ENCODE measurements around the gene RRP12.

Gene RRP12

GRCh38 chr10:97367126-97367649, 34.0 kb downstream of the RRP12 start:
- Histone ChIP-seq H3K4me3 (replicated peaks; ENCODE audit: insufficient read depth, low read length) (no peak overlapping the region), H3K27ac (replicated peaks) (peak overlapping the region; percentile 99), H3K27me3 (ENCODE audit: insufficient read depth, poor library complexity, severe bottlenecking) (no peaks in the 10 kb centered on the region)
- no peak for TF ChIP-seq GABPA (IDR thresholded peaks at IDR 0.05; ENCODE audit: low read depth)
- TF ChIP-seq POLR2AphosphoS5 (IDR thresholded peaks at IDR 0.05; ENCODE audit: low read depth), result no peak
- TF ChIP-seq, protein P1, sequence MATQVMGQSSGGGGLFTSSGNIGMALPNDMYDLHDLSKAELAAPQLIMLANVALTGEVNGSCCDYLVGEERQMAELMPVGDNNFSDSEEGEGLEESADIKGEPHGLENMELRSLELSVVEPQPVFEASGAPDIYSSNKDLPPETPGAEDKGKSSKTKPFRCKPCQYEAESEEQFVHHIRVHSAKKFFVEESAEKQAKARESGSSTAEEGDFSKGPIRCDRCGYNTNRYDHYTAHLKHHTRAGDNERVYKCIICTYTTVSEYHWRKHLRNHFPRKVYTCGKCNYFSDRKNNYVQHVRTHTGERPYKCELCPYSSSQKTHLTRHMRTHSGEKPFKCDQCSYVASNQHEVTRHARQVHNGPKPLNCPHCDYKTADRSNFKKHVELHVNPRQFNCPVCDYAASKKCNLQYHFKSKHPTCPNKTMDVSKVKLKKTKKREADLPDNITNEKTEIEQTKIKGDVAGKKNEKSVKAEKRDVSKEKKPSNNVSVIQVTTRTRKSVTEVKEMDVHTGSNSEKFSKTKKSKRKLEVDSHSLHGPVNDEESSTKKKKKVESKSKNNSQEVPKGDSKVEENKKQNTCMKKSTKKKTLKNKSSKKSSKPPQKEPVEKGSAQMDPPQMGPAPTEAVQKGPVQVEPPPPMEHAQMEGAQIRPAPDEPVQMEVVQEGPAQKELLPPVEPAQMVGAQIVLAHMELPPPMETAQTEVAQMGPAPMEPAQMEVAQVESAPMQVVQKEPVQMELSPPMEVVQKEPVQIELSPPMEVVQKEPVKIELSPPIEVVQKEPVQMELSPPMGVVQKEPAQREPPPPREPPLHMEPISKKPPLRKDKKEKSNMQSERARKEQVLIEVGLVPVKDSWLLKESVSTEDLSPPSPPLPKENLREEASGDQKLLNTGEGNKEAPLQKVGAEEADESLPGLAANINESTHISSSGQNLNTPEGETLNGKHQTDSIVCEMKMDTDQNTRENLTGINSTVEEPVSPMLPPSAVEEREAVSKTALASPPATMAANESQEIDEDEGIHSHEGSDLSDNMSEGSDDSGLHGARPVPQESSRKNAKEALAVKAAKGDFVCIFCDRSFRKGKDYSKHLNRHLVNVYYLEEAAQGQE (IDR thresholded peaks at IDR 0.05; ENCODE audit: insufficient replicate concordance, low read depth), result no peak
- TF ChIP-seq, protein P2, sequence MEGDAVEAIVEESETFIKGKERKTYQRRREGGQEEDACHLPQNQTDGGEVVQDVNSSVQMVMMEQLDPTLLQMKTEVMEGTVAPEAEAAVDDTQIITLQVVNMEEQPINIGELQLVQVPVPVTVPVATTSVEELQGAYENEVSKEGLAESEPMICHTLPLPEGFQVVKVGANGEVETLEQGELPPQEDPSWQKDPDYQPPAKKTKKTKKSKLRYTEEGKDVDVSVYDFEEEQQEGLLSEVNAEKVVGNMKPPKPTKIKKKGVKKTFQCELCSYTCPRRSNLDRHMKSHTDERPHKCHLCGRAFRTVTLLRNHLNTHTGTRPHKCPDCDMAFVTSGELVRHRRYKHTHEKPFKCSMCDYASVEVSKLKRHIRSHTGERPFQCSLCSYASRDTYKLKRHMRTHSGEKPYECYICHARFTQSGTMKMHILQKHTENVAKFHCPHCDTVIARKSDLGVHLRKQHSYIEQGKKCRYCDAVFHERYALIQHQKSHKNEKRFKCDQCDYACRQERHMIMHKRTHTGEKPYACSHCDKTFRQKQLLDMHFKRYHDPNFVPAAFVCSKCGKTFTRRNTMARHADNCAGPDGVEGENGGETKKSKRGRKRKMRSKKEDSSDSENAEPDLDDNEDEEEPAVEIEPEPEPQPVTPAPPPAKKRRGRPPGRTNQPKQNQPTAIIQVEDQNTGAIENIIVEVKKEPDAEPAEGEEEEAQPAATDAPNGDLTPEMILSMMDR (IDR thresholded peaks at IDR 0.05; ENCODE audit: insufficient read depth, low read length), result no peak
- TF ChIP-seq SPI1 (IDR thresholded peaks at IDR 0.05; ENCODE audit: borderline replicate concordance, low read depth), result no peak
- no peak for DNase-seq (ENCODE audit: low read depth in 1 of 2, low spot score in 1 of 2)

DNA sequence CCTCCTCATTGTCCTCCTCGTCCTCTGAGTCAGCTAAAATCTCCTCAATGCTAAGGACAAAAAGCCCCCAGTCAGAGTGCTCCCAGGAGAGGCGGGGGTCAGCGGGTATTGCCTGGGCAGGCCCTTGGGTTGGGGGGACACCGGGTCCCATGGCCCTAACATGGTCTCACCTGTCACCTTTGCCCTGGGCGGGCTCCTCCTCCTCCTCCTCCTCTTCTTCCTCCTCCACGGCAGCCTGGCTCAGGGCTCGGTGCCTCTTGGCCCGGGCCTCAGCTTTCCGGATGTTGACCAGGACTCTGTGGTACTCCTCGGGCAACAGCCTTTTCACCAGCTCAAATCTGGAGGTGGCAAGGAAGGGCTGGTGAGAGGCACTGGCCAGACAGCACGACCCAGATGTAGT, 34.6 kb downstream of the RRP12 start:
- Histone ChIP-seq H3K27me3 (ENCODE audit: insufficient read depth, poor library complexity, severe bottlenecking) (no peaks in the 10 kb centered on the region), H3K4me3 (replicated peaks; ENCODE audit: insufficient read depth, low read length) (no peak overlapping the region), H3K27ac (replicated peaks) (peak overlapping the region; percentile 99)
- TF ChIP-seq, protein P1 (IDR thresholded peaks at IDR 0.05; ENCODE audit: insufficient replicate concordance, low read depth), result no peak
- TF ChIP-seq, protein P2 (IDR thresholded peaks at IDR 0.05; ENCODE audit: insufficient read depth, low read length), result no peak
- TF ChIP-seq POLR2AphosphoS5 (IDR thresholded peaks at IDR 0.05; ENCODE audit: low read depth), result no peak
- TF ChIP-seq GABPA (IDR thresholded peaks at IDR 0.05; ENCODE audit: low read depth), result no peak
- no peak for TF ChIP-seq SPI1 (IDR thresholded peaks at IDR 0.05; ENCODE audit: borderline replicate concordance, low read depth)
- no peak for DNase-seq (ENCODE audit: low read depth in 1 of 2, low spot score in 1 of 2)

DNA sequence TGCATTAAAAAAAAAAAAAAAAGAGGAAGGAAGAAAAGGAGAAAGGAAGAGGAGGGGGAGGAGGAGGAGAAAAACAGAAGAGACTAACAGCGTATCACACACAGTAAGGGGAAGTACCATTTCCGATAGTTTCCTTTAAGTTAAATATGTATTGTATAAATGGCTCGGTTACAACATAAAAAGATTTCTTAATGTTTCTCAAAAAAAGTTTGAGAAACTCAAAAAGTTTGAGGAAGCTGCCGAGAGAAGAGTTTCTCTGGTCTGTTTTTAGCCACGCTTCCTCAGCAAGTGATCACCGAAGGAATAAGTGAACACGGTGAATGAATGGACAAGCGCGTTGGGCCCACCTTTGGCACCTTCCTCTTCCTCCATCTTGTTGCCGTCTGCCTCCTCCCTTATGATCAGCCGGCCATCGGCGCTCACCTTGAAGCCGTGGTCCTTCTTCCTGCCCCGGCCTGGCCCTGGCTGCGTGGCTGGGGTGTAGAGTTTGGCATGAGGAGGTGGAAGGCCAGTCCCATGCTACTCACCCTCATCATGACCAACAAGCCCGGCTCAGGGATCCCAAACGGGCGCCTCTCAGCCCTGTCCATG, 35.3 kb downstream of the RRP12 start:
- DNase-seq (ENCODE audit: low read depth in 1 of 2, low spot score in 1 of 2), result peak; percentile 84 to 87
- TF ChIP-seq SPI1 (IDR thresholded peaks at IDR 0.05; ENCODE audit: borderline replicate concordance, low read depth) (peak; percentile 88), GABPA (IDR thresholded peaks at IDR 0.05; ENCODE audit: low read depth) (no peak; the same call in 1 of the 2 replicates), POLR2AphosphoS5 (IDR thresholded peaks at IDR 0.05; ENCODE audit: low read depth) (no peak)
- TF ChIP-seq, protein P1 (IDR thresholded peaks at IDR 0.05; ENCODE audit: insufficient replicate concordance, low read depth), result no peak
- TF ChIP-seq, protein P2 (IDR thresholded peaks at IDR 0.05; ENCODE audit: insufficient read depth, low read length), result no peak
- peak overlapping the region; percentile 99 for H3K27ac ChIP-seq (replicated peaks)
- no peaks in the 10 kb centered on the region for H3K27me3 ChIP-seq (ENCODE audit: insufficient read depth, poor library complexity, severe bottlenecking)
- H3K4me3 ChIP-seq (replicated peaks; ENCODE audit: insufficient read depth, low read length), result no peak overlapping the region
